Measurements from ENCODE around the gene MCF2L. TPM values are rescaled to one million over a fixed set of nuclear protein-coding genes. Genes with fewer than 3 reads are reported as not detected.
"Not testable (repeated sequence)": the region's sequence is repeated elsewhere in the genome, so short reads cannot be mapped to it uniquely, and the experiment has no call there.

MCF2L gene
- total RNA-seq, 1 experiment from 2014 or later = 9.5 TPM

GRCh38 chr13:113057084-113057483 is 88.1 kb downstream of the MCF2L start:
- ChIA-PET POLR2A (ENCODE audit: low non-redundant PET) (no interaction called here), CTCF (no interaction called here)
- peaks cover 32% of the 10 kb centered on the region for H3K27me3 ChIP-seq (replicated peaks; ENCODE audit: insufficient read depth, low read depth, low read length, poor library complexity)
- no TSS peak for BruUV-seq (replicated peaks)
- no peaks in the 10 kb centered on the region for H3K36me3 ChIP-seq (ENCODE audit: insufficient read depth, low read length, poor library complexity, severe bottlenecking)
- peaks cover 5% of the 10 kb centered on the region for H3K9me3 ChIP-seq (ENCODE audit: low read depth, low read length, poor library complexity, severe bottlenecking)
- no peaks in the 10 kb centered on the region for H3K4me1 ChIP-seq (ENCODE audit: insufficient read depth, low read length, poor library complexity, severe bottlenecking)
- H3K4me3 ChIP-seq (ENCODE audit: low read depth, low read length, poor library complexity, severe bottlenecking) = no peak overlapping the region
- TF ChIP-seq, protein P1, sequence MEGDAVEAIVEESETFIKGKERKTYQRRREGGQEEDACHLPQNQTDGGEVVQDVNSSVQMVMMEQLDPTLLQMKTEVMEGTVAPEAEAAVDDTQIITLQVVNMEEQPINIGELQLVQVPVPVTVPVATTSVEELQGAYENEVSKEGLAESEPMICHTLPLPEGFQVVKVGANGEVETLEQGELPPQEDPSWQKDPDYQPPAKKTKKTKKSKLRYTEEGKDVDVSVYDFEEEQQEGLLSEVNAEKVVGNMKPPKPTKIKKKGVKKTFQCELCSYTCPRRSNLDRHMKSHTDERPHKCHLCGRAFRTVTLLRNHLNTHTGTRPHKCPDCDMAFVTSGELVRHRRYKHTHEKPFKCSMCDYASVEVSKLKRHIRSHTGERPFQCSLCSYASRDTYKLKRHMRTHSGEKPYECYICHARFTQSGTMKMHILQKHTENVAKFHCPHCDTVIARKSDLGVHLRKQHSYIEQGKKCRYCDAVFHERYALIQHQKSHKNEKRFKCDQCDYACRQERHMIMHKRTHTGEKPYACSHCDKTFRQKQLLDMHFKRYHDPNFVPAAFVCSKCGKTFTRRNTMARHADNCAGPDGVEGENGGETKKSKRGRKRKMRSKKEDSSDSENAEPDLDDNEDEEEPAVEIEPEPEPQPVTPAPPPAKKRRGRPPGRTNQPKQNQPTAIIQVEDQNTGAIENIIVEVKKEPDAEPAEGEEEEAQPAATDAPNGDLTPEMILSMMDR (conservative IDR thresholded peaks at IDR 0.05; ENCODE audit: low read depth, low read length) = no peak
- TF ChIP-seq EZH2 (IDR thresholded peaks at IDR 0.05; ENCODE audit: borderline replicate concordance, low read depth, low read length, poor library complexity, severe bottlenecking) = no peak
- H3K27ac ChIP-seq (ENCODE audit: low read depth, low read length, poor library complexity, severe bottlenecking) = no peak overlapping the region
- intact Hi-C loops (cut with micrococcal nuclease; ENCODE audit: unreplicated experiment) = no loop called here
- DNase-seq (ENCODE audit: low spot score) = no peak

DNA sequence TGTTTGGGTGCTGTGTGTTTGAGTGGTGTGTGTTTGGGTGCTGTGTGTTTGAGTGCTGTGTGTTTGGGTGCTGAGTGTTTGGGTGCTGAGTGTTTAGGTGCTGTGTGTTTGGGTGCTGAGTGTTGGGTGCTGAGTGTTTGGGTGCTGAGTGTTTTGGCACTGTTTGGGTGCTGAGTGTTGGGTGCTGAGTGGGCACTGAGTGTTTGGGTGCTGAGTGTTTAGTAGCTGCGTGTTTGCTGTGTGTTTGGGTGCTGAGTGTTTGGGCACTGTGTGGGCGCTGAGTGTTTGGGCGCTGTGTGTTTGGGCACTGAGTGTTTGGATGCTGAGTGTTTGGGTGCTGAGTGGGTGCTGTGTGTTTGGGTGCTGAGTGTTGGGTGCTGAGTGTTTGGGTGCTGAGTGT is 88.5 kb downstream of the MCF2L start:
- H3K4me3 ChIP-seq (ENCODE audit: low read depth, low read length, poor library complexity, severe bottlenecking); intact Hi-C loops (cut with micrococcal nuclease; ENCODE audit: unreplicated experiment); POLR2A ChIA-PET (ENCODE audit: low non-redundant PET); DNase-seq (ENCODE audit: low spot score); BruUV-seq (replicated peaks); CTCF ChIA-PET; H3K27ac ChIP-seq (ENCODE audit: low read depth, low read length, poor library complexity, severe bottlenecking); H3K36me3 ChIP-seq (ENCODE audit: insufficient read depth, low read length, poor library complexity, severe bottlenecking); H3K9me3 ChIP-seq (ENCODE audit: low read depth, low read length, poor library complexity, severe bottlenecking); H3K4me1 ChIP-seq (ENCODE audit: insufficient read depth, low read length, poor library complexity, severe bottlenecking): not testable (repeated sequence)
- peaks cover 27% of the 10 kb centered on the region for H3K27me3 ChIP-seq (replicated peaks; ENCODE audit: insufficient read depth, low read depth, low read length, poor library complexity)

- TF ChIP-seq EZH2 (IDR thresholded peaks at IDR 0.05; ENCODE audit: borderline replicate concordance, low read depth, low read length, poor library complexity, severe bottlenecking) = no peak
- TF ChIP-seq, protein P1 (conservative IDR thresholded peaks at IDR 0.05; ENCODE audit: low read depth, low read length) = no peak
- CTCF ChIA-PET = no interaction called here
- no peak for DNase-seq (ENCODE audit: low spot score)
- Histone ChIP-seq H3K27me3 (replicated peaks; ENCODE audit: insufficient read depth, low read depth, low read length, poor library complexity) (peaks cover 21% of the 10 kb centered on the region), H3K36me3 (ENCODE audit: insufficient read depth, low read length, poor library complexity, severe bottlenecking) (no peaks in the 10 kb centered on the region), H3K4me1 (ENCODE audit: insufficient read depth, low read length, poor library complexity, severe bottlenecking) (no peaks in the 10 kb centered on the region), H3K27ac (ENCODE audit: low read depth, low read length, poor library complexity, severe bottlenecking) (no peak overlapping the region), H3K4me3 (ENCODE audit: low read depth, low read length, poor library complexity, severe bottlenecking) (no peak overlapping the region), H3K9me3 (ENCODE audit: low read depth, low read length, poor library complexity, severe bottlenecking) (peaks cover 5% of the 10 kb centered on the region)
- POLR2A ChIA-PET (ENCODE audit: low non-redundant PET) = no interaction called here
- intact Hi-C loops (cut with micrococcal nuclease; ENCODE audit: unreplicated experiment) = no loop called here
- BruUV-seq (replicated peaks) = no TSS peak
These were observed 89.3 kb downstream of the MCF2L start for GRCh38 chr13:113058129-113058987.
